GM21576 (cell line): Measurements from ENCODE around the gene TSNAXIP1.

Source experiments
- ATAC-seq: cut with Tn5 transposase; IDR thresholded peaks from one replicate; pipeline ENCODE4 v1.9.1; 2021; ENCODE audit warnings: mild to moderate bottlenecking, moderate library complexity; ENCODE audit not compliant: unreplicated experiment

TSNAXIP1 gene

DNA sequence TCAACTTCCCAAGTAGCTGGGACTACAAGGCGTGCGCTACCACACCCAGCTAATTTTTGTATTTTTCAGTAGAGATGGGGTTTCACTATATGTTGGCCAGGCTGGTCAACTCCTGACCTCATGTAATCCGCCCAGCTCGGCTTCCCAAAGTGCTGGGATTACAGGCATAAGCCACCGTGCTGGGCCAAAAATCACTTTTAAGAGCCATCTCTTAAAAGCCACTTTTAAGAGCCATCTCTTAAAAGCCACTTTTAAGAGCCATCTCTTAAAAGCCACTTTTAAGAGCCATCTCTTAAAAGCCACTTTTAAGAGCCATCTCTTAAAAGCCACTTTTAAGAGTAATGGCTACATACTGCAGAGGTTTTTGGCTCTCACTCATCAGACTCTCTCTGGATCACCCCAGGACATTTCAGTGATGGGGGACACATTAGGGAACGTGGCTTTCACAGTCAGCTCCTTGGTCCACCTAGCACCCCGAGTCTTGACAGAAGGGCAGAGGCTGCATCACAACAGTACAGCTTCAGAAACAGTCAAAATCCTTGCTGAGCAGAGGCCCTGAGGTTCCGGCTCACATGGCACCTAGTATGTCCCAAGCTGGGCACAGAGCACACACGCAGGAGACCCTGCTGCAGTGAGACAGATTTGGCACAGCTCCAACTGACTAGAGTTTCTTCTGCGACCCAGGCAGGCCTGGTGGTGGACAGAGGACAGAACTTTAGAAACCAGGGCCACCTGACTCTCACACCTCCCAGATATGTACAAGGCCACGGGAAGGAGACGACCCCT, 23.9 kb upstream of the TSNAXIP1 start:
- ATAC-seq = no peak

DNA sequence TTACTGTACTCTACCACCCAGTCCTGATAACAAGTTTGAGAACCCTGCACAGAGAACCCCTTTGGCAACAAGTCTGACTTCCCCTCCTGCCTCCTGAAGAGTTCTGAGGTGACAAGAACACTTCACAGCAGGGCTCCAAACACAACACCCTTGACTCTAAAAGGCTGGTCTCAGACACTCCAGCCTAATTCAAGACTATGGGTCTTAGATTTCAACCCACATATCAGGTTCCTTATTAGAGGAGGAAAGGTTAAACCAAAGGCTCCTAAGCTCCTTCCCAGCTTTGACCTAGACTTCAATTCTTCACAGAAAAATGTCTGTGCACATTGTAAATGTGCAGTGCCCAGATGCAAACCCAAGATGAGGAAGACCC, 23.4 kb upstream of the TSNAXIP1 start:
- no peak for ATAC-seq

DNA sequence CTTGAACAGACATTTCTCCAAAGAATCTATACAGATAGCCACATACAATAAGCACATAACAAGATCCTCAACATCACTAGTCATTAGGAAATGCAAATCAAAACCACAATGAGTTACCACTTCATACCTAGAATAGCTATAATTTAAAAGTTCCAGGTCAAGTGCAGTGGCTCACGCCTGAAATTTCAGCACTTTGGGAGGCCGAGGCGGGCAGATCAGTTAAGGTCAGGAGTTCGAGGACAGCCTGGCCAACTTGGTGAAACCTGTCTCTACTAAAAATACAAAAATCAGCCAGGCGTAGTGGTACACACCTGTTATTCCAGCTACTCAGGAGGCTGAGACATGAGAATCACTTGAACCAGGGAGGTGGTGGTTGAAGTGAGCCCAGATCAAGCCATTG, 20.2 kb upstream of the TSNAXIP1 start:
- no peak for ATAC-seq

DNA sequence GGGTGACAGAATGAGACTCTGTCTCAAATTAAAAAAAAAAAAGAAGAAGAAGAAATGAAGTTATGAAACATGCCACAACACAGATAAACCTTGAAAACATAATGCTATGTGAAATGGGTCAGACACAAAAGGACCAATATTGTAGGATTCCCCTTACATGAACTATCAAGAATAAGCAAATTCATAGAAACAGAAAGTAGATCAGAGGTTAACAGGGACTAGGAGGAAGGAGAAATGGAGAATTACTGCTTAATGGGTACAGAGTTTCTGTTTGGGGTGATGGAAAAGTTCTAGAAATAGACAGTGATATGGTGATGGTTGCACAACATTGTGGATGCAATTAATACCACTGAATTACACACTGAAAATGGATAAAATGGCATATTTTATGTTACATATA, 16.6 kb upstream of the TSNAXIP1 start:
- ATAC-seq = no peak

DNA sequence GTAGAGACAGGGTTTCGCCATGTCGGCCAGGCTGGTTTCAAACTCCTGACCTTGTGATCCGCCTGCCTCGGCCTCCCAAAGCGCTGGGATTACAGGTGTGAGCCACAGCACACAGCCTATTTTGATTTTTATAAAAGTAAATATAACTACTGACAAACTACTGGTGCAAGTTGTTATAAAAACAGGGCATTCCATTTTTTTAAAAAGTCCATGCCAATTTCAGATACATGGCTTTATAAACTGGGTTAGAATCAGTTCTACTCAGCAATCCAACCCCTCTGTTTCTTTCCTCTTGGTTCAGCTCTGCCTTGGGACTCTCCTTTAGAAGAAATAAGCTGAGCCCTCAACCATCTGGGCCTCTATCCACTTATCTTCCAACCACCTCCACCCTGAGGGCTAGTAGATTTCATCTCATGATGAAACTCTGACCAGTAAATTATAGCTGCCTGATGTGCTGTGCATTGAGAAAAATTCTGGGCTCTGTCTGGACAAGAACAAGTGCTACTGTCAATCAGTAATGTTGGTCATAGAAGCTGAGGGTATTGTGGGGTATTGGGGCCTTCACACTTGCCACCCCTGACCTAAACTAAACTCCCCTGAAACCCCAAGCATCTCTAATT, 10.5 kb upstream of the TSNAXIP1 start:
- ATAC-seq = no peak

DNA sequence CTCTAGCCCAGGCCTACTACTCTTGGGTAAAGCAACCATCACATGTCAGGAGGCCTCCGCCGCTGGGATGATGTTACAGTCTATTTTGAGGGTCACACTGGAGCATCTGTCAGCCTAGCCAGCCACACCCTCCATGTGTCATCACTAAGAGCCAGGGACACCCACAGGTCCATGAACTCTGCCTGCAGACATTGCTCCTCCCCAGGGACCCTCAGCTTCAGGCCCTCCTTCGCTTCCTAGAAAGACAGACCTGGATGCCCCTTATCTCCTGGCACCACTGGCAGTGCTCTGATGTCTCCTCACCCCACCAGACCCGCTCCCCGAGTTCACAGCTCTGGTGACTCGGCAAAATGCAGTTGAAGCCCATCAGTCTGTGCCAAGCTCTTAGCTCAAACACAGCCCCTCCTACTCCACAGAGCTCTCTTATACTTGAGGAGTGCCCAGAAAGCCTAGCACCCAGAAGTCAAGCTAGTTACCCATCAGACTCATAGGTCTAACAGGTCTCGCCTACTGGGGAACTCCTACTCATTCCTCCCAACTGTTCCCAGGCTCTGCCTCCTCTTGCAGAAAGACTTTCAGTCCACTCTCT, 6.3 kb upstream of the TSNAXIP1 start:
- ATAC-seq = no peak

DNA sequence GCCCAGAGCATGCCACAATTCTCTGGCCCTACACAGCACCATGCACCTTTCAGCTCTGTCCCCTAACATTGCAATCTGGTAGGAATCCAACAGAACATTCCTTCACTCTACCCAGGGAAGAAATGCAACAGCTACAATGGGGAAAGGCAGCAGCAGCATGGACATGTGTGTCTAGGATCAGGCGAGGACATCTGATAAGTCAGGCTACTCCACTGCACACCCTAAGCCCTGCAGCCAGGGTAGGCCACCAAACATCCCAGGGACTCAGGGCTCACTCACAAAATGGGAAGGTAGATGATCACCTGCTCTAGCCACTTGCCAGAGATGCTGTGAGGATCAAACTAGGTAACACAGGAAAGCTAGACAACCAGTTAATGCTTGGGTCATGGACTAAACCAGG, 5.4 kb upstream of the TSNAXIP1 start:
- ATAC-seq = no peak

DNA sequence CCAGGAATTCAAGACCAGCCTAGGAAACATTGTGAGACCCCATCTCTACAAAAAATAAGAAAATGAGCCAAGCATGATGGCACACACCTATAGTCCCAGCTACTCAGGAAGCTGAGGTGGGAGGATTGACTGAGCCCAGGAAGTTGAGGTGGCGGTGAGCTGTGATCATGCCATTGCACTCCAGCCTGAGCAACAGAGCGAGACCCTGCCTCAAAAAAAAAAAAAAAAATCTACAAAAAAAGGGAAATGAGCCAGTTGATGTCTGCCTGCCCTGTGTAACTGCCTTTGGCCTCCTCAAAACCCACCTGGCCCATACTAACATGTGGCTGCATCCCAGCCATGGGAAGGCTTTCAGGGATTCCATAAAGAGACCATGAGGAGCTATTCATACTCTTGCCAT, 4.8 kb upstream of the TSNAXIP1 start:
- ATAC-seq = no peak

DNA sequence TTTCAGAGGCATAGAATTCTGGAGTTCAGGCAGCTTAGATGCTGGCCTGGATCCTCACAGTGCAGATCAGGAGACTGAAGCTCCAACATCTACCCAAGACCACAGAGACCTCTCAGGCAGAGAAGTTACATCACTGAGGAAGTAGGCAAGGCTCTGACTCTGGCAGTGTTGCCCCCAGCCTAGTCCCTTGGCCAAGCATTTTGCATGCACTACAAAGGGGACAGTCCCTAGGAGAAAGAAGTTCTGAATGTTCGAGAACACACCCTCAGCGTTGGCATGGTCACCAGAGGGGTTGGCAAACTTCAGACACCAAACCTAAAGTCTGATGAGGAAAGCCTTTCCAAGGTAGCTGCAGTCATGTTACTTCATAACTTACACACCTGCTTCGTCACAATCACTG, 2.8 kb upstream of the TSNAXIP1 start:
- ATAC-seq = no peak

DNA sequence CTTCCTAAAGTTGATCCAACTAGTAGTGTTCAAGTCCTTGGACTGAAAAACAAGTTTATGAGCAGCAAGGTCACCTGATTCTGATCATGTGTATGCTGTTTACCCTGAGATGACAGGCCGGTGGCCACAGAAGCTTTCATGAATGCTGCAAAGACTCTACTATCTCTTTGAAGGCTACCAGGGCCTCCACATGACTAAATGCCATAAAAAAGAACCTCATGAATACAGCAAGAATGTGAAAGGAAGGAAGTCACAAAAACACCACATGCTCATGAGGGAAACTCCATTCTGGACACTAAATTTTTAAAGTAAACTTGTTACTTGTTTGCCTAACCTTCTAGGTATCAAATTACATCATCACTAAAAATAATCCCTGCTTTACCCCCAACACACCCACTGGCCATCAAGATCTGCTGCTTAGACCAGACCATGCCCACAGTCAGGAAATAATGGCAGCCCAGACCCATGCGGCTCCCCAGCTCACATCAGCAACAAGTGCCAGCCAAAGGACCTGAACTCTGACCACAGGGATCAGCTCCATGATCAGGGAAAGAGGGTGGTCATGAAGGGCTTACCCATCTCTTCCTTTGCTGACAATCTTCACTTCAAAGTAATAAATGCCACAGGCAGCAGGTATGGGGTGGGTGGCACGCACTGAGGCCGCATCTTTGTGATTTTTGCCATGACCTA, 1.7 kb upstream of the TSNAXIP1 start:
- ATAC-seq = no peak

DNA sequence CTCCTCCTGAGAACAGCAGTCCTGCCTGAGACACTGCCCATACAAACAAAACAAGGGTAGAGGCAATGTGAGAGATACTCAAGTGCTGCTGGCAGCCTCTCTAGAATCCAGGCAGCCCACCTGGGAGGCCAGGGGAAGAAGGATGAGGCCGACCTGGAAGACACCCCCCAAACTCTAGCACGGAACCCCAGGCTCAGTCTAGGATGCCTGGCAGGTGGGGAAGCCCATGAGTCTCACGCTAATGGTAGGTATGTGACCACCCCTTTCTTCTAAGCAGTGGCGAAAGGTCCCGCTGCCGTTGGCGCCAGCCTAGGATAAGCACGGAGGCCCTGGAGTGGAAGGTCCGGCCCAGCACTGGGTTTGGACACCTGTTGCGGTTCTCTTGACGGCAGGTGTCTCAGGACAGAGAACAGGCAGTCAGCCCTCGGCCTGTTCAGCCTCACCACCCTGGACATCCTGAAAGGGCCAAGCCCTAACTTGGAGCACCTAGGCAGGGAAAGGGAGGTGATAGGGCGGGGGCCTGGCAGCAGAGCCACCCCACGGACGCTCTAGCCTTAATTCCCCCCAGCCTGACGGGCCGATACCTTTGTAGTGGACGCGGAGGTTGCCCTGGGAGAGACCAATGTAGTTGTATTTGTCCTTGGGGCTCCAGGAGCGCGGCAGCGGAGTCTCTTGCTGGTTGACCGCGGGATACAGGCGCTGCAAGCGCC, 816 bp upstream of the TSNAXIP1 start:
- ATAC-seq = peak; percentile 1

DNA sequence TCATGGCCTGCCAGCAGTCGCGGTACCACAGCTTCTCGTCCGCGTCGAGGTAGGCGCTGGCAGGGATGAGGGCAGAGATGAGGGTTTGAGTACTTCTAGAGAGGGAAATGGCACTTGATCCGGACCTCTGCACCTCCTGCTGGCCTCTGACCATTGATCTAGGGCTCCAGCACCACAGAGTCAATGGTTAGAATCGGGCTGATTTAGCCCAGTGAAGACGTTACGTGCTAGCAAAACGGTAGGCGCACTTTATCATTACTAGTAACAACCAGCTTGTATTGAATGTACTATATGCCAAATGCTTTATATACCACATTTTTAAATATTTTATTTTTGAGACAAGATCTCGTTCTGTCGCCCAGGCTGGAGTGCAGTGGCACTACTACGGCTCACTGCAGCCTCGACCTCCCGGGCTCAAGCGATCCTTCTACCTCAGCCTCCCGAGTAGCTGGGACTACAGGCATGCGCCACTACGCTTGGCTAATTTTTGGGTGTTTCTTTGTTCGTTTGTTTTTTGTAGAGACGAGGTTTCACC, 526 bp downstream of the TSNAXIP1 start:
- no peak for ATAC-seq

DNA sequence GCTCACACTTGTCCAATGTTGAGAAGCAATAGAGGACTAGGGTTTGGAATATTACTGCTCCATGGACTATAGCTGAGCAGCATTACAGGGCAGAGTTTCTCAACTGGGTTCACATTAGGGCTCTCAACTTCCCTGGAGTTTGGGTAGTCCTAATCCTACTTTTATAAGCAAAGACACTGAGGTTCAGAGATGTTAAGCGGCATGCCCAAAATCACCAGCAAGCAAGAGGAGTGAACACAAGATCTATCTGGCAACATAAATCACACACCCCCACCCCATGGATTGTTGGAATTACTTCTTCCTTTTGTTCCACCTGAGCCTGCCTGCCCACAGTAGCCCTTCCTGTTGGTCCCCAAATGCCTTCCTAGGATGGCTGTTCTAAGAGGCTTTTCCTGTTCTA, 5.2 kb downstream of the TSNAXIP1 start:
- ATAC-seq = no peak

DNA sequence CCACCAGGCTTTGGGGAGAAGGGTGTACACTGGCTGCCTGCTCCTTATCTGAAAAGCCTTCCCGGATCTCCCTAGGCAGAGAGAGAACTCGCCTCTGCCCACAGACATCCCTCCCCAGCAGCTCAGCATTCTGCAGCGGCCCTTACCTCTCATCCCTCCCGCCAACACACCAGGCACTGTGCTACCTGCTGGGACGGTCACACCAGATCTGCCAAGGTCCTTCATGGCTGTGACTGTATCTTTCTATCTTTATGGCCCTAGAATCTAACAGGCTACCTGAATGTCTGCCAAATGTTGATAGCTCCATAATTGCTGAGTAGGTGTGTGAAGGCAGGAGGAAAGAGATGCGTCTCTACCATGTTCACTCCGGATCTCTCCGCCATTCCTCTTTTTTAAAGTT, 7.9 kb downstream of the TSNAXIP1 start:
- no peak for ATAC-seq

DNA sequence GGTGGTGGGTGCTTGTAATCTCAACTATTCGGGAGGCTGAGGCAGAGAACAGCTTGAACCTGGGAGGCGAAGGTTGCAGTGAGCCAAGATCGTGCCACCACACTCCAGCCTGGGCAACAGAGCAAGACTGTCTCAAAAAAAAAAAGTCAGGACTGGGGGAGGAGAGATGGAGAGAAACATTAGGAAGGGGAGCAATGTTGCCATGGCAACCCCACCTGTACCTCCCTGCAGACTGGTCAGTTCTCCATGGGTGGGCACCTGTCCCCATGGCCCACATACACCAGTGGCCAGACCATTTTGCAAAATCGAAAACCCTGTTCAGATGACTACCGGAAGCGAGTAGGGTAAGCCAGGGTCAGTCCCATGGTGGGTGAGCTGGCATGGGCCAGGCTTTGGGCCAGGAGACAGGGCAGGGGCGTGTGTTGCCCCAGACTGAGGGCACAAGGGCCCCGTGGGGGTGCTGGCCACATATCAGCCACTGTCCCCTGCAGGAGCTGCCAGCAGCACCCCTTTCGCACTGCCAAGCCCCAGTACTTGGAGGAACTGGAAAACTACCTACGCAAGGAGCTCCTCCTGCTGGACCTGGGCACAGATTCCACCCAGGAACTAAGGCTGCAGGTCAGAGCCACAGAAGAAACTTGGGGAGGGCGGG, 14.0 kb downstream of the TSNAXIP1 start:
- ATAC-seq = no peak

DNA sequence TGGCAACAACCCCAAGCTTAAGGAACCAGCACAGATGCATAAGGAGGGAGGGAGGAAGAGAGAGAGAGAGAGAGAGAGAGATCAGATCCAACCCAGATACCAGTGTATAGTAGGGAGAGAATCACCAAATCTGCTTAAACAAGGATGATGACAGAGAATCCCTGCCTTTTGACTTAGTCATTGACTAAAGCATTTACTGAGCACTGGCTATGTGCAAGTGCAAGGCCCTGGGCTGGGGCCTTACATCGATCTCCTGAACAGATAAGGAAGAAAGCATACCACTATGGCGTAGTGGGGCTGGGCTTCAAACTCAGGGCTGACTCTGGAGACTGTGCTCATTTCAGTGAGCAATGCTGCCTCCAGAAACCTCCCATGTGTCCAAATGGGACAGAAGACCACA, 15.8 kb downstream of the TSNAXIP1 start:
- ATAC-seq = no peak

DNA sequence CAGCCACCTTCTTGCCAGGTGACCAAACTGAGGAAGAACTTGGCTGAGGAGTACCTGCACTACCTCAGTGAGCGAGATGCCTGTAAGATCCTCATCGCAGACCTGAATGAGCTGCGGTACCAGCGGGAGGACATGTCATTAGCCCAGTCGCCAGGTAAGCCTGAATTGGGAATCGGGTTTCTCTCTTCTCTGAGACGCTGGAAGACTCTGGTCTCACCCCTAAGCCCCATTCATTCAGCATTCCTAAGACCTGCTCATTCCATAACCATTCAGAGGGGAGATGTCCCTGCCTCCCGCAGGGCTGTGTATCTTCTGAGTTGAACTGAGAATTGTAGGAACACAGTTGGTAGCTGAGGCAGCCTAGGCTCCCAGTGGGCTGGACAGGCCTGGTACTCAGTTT, 18.4 kb downstream of the TSNAXIP1 start:
- ATAC-seq = no peak

DNA sequence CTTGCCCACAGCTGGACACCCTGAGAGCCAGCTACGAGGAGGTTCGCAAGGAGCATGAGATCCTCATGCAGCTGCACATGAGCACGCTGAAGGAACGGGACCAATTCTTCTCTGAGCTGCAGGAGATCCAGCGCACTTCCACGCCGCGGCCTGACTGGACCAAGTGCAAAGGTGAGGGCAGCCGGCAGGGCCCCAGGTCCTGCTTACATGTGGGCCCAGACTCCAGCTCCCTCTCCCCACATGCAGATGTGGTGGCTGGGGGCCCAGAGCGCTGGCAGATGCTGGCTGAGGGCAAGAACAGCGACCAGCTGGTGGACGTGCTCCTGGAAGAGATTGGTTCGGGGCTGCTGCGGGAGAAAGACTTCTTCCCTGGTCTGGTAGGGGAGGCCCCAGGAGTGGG, 19.2 kb downstream of the TSNAXIP1 start:
- no peak for ATAC-seq

DNA sequence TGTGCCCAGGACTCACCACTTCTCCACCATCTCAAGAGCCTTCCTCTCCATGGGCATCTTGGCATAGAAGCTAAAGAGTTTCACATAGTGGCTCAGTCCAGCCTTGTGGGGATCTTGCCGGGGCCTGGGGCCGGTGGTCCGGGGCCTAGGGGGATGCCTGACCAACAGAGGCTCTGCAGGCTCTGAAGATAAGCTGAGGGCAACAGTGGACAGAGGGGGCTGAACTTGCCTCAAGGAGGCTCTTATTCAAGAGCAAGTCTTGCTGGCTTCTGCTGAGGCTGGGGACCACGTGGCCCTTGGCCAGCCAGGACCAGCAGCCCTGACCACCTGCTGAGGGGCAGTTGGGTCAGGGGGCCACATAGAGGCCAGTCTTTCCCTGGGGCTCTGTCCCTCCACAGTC, 22.0 kb downstream of the TSNAXIP1 start:
- no peak for ATAC-seq

DNA sequence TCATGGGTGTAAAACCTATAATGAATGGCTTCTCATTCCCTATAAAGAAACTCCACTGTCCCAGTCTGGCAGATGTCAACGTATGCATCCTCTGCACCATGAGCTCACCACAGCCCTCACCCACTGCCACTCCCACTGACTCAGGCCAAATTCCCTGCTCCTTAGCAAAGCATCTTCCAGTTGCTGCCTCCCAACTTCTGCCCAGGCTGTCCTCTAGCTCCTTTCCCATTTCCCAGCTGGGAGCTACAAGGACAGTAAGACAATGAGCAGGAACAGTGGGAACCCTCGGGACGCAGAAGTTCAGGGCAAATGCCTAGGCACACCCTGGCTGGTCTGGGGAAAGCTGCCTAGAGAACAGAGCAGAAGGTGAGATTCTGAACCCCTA, 26.3 kb downstream of the TSNAXIP1 start:
- ATAC-seq = no peak
